ENCODE data around the gene MGAM2.

The MGAM2 gene

DNA sequence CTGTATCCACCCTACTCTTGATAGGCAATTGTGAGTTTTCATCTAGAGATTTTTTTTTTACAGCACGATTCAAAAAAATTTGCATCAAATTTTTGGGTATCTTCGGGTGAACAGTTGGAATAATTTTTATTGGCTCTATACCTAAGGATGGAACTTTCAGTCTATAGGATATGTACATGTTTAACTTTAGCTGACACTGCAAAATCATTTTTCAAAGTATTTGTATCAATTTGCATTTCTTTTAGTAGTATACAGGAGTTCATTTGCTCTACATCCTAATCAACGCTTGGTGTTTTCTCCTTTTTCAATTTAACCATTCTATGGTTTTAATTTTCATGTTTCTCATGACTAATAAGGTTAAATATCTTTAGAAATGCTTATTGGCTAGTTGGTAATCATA is 11.7 kb downstream of the MGAM2 start:
- DNase-seq: no peak

DNA sequence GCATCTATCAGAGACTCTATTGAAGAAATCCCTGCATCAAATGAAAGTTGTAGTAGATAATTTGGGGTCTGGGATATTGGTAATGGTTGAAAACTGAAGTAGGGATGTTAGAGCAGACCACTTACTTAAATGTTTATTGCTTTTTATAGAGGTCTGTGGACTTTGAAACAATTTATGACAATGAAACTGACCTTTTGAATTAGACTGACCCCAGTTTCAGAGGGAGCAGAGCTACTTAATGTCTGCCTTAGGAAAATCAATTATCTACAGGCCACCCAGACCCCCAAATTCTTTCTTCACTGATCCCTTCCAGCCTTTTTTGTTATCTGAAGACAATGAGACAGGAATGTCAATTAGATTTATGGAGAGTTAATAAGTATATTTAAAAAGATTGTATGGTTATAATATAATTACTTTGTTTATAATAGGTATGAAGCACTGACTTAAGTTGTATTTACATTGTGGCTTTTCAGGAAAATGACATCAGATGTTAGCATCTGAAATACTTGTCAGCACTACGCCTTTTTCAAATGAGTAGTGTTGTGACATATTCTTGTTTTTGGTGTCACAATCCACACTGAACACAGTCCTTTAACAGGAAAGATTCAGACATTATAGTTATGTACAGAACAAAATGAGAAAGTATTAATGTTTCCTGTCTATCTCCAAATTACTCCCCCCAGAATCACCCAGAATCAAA is 13.9 kb downstream of the MGAM2 start:
- DNase-seq: no peak

DNA sequence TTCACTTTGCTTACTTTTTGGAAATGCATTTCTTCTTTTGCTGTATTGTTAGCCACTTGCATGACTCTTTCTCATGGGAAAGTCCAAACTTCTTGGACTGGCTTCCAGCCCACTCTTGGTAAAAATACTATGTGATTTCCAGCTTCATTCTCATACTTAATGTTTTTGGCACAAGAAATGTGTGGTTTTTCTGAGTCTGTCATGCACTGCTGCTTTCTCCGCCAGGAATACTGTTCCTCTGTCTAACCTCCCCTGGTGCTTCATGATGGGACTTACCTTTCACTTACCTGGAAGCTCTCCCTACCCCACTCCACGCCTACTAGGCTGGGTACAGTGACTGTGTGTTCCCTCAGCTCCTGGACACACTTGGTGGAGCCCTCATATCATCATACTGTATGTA is 18.7 kb downstream of the MGAM2 start:
- no peak for DNase-seq

DNA sequence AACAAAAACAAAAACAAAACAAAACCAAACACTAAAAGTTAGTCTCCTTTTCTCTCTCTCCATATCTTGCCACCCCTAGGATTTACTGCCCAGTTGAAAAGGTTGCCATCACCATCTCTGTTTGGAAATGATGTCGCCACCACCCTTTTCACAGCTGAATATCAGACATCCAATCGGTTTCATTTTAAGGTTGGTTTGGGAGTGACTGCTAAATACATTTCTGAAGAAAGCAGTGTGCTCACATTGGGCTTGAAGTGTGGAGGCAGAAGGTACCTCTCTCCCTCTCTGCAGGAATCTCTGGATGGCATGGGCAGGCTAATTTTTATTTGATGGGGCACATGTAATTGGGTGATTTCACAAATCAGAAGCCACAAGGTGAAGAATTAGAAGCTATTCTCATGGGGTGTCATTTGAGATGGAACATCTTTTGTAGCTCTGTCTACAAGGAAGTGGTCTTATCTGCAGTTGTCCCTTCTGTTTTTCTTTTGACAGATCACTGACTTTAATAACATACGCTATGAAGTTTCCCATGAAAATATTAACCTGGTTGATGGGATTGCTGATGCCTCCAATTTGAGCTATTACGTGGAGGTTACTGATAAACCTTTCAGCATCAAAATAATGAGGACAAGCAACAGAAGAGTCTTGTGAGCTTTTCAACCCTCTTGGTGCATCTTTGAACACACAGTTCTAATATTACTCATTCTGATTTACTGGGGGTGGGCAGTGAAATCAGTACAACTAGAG is 20.1 kb downstream of the MGAM2 start:
- DNase-seq: peak in 1 of 5 experiments; percentile 20

DNA sequence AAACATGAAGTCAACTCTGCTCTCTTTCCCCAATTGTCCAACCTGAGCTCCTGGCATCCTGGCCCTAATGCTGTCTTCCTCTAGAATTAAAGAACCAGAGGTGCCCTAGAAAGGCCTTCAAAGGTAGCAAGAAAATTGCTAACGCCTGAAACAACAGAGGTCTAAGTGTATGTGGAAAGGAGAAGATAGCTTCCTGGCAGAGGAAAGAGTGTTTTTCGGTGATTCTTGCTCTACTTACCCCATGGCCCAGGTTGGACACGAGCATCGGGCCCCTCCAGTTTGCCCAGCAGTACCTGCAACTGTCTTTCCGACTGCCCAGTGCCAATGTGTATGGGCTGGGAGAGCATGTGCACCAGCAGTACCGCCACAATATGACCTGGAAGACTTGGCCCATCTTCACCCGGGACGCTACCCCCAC is 22.2 kb downstream of the MGAM2 start:
- peak in 1 of 5 experiments; percentile 34 for DNase-seq

GRCh38 chr7:142134909-142135308 is 23.4 kb downstream of the MGAM2 start:
- no peak for DNase-seq

GRCh38 chr7:142138996-142139395 is 27.5 kb downstream of the MGAM2 start:
- DNase-seq: no peak

- no peak for DNase-seq
Observed at GRCh38 chr7:142139597-142140400, 28.3 kb downstream of the MGAM2 start.

DNA sequence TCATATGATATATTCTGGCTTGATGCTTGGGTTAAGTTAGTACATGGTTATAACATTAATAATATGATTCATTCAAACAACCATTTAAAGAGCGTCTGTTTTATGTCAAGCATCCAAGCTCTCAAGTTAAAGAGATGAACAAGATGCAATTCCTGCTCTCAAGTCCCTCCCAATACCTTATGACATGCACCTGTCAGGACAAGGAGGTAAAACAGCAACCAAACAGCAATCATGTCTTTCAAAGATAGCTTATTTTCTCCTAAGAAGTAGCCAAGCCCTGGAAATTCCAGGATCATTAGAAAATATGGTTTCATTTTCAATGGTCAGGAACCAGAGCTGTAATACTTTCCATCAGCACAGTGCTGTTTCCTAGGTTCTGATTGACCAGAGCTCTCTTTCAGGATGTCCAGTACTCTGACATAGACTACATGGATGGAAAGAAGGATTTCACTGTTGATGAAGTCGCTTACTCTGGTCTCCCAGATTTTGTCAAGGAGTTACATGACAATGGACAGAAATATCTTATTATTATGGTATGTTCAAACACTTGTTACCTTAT is 29.0 kb downstream of the MGAM2 start:
- DNase-seq: no peak

DNA sequence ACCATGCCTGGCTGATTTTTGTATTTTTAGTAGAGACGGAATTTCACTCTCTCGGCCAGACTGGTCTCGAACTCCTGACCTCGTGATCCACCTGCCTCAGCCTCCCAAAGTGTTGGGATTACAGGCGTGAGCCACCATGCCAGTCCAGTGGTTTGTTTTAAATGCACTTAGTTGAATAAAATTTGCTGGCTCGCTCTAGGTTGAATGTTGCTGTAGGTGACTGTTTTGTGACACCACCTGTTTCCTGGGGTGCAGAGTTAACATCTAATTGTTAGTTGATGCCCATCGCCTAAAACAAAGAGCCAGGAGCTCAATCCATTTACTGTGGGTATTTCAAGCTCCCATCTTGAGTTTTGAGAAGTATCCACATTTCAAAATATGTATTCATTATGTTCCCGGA is 31.2 kb downstream of the MGAM2 start:
- DNase-seq: no peak

GRCh38 chr7:142146124-142146523 is 34.6 kb downstream of the MGAM2 start:
- DNase-seq: no peak

DNA sequence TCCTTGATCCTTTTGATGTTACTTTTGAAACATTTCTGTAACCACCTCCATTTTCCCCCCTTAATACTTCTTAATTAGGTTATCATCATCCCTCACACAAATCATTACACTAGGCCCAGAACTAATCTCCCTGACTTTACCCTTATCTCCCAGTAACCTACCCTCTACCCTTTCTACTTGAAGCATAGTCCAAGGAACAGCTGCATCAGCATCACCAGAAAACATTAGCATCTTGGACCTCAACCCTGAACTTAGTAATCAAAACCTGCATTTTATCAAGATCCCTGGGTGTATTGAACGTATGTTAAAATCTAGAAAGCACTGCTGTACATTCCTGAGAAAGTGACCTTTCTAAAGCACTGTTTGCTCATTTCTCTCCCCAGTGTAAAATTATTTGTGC is 38.8 kb downstream of the MGAM2 start:
- no peak for DNase-seq

DNA sequence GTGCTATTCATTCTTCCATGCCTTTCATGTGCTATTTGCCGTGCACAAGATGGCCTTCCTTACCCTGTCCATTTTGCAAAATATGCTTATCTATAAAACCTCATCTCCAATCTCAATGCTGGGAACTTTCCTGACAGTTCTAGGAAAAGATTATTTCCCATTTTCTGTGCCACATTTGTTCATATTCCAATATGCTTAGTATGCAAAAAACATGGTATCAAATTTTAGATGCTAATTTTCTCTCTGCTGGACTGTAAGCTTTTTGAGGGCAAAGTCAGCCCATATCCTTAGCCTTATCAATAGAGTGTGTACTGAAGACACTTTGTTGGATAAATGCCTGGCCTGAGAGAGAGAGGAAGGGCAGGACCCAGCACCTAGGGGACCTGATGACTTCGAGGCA is 39.4 kb downstream of the MGAM2 start:
- no peak for DNase-seq

- peak in 1 of 5 experiments; percentile 73 for DNase-seq
Observed at GRCh38 chr7:142152076-142152475, 40.6 kb downstream of the MGAM2 start.

GRCh38 chr7:142153400-142153799 is 41.9 kb downstream of the MGAM2 start:
- peak in 1 of 5 experiments; percentile 14 for DNase-seq

GRCh38 chr7:142158736-142159496 is 47.4 kb downstream of the MGAM2 start:
- DNase-seq: no peak

DNA sequence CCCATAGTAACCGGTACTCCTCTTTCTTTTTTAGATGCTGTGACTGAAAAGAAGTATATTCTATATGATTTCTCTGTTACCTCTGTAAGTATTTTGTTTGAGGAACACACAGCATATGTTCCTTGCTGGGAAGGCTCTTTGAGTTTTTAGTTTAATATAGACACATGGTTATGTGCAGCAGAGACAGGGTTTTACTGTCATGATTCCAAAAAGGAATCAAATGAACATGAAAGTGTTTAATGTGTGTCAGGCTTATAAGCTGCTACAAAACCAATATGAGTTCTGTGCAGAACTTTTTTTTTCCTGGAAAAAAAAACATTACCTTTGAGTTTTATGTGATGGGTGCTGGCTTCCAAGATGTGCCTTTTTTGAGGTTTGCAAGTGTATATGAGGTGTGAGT is 50.4 kb downstream of the MGAM2 start:
- no peak for DNase-seq

DNA sequence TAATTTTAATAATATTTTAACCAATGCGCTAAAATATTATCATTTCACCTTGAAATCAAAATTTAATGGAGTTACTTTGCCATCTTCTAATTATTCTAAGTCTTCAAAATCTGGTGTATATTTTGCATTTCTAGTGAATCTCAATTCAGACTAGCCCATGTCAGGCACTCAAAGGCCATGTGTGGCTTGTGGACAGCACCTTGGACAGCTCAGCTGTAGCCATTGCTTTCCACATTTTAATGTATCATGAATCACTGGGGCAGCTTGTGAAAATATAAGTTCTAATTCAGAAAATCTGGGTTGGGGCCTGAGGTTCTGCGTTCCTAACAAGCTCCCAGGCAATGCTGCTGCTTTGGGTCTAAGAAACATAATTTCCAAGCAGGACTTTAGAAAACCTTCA is 57.2 kb downstream of the MGAM2 start:
- no peak for DNase-seq

GRCh38 chr7:142172932-142173331 is 61.4 kb downstream of the MGAM2 start:
- DNase-seq: no peak

DNA sequence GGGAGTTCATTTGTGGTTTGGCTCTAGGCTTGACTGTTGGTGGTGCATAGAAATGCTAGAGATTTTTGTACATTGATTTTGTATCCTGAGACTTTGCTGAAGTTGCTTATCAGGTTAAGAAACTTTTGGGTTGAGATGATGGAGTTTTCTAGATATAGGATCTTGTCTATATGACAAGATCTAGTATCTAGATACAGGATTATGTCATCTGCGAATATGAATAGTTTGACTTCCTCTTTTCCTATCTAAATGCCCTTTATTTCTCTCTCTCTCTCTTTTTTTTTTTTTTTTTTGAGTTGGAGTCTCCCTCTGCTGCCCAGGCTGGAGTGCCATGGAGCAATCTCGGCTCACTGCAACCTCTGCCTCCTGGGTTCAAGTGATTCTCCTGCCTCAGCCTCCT is 62.9 kb downstream of the MGAM2 start:
- DNase-seq: no peak

DNA sequence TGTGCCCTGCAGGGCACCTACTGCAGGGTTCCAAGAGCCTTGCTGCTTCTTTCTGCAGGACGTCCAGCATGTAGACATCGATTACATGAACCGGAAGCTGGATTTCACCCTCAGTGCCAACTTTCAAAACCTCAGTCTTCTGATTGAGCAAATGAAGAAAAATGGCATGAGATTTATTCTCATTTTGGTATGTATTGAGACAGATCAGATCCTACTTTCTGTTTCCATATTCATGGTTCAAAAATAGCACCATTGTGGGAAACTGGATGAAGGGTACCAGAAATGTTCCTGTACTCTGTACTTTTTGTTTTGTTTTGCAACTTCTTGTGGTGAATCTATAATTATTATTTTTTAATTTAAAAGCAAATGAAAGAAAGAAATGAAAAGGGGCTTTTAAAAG is 64.1 kb downstream of the MGAM2 start:
- DNase-seq: no peak

GRCh38 chr7:142176901-142177300 is 65.4 kb downstream of the MGAM2 start:
- DNase-seq: no peak

Measured in T-helper 2 cell (primary cell).